HG03159 (cell line): ENCODE results near the gene KLHL24.
"Not testable (repeated sequence)": the region's sequence is repeated elsewhere in the genome, so short reads cannot be mapped to it uniquely, and the experiment has no call there.

Experiments
- ATAC-seq: cut with Tn5 transposase; IDR thresholded peaks from one replicate; pipeline ENCODE4 v1.9.1; 2021; ENCODE audit warnings: mild to moderate bottlenecking, moderate library complexity; ENCODE audit not compliant: unreplicated experiment

Gene KLHL24

GRCh38 chr3:183632725-183633124 lies 2.7 kb upstream of the KLHL24 start:
- ATAC-seq, result not testable (repeated sequence)

DNA sequence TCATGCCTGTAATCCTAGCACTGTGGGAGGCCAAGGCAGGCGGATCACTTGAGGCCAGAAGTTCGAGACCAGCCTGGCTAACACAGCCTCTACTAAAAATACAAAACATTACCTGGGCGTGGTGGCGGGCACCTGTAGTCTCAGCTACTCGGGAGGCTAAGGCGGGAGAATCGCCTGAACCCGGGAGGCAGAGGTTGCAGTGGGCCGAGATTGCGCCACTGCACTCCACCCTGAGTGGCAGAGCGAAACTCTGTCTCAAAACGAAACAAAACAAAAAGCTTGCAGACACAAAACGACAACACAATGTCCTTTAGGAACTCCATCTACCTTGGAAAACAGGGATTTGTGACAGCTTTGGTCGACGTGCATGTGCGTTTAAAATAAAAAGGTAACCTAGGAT lies 716 bp upstream of the KLHL24 start:
- ATAC-seq, result no peak

DNA sequence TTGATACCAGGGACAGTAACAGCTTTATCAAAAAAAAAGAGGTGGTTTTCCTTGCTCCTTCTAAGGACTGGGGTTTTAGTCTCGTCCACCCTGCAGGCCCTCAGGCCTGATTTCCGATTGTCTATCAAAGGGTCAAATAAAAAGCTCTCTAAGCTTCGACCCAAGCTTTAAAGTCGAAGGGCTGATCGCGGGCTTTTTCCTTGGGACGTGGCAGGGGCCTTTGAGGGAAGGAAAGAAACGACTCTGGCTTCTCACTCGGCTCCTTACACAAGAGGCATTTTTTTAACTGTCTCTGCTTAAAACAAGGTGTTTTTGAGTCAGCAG lies 354 bp upstream of the KLHL24 start:
- no peak for ATAC-seq

DNA sequence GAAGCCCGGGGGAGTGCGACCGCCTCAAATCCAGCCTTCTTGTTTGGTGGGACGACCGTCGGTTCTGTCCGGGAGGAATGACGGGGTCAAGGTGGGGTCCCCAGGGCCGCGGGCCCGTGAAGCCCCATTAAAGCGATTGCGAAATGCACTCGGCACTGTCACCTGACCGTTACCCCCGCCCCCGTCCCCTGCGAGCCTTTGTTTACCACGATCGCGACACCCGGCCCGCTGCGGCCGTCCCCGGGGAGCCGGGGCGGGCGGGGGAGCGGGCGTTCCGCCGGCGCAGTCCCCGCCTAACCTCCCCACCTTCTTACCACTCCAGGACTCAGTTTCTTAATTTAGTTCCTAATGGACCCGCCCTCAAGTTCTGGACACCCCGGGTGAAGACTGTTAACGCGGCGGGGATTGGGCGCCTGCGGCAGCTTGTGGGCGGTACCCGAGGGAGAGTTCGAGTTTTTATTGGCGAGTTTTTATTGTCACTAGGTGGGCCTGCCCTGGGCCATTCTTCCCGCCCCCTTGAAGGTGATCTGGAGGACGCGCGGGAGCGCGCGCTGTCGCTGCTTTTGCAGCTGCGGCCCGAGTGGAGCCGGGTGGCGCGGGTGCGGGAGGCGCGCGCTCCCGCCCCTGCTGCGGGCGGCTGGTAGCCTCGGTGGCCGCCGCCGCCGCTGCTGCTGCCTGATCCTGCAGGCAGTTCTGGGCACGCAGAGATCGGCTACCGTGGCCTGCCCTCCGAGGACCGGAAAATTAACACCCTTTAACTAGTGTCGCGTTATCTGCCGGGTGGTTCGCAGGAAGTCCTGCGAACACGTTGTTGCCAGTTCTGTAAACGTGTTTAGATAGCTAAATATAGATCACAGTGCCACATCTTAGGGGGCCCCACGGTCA lies 1.0 kb downstream of the KLHL24 start:
- ATAC-seq, result peak; percentile 80

GRCh38 chr3:183637106-183637486 lies 1.7 kb downstream of the KLHL24 start:
- no peak for ATAC-seq

- ATAC-seq, result not testable (repeated sequence)
Measured at GRCh38 chr3:183637633-183638032, 2.2 kb downstream of the KLHL24 start.

- ATAC-seq, result no peak
Measured at GRCh38 chr3:183638101-183638852, 2.9 kb downstream of the KLHL24 start.

- not testable (repeated sequence) for ATAC-seq
Measured at GRCh38 chr3:183640635-183641034, 5.2 kb downstream of the KLHL24 start.

DNA sequence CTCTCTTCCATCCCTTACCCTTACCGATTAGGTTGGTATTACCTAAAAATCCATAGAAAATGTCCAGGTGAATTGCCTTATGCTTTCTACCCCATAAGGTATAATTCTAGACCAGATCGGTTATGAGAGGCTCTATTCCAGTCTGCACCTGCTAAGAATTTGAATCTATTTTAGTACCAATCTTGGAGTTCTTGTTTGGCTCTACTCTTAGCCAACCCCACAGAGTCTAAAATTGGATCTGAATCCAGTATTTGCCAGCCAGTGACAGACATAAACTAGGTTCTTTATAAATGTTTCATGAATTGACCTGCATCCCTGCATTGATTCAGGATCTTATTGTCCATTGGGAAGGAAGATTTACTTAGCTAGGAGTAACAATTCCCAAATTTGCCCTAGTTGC lies 6.5 kb downstream of the KLHL24 start:
- no peak for ATAC-seq

GRCh38 chr3:183644244-183644643 lies 8.8 kb downstream of the KLHL24 start:
- ATAC-seq, result no peak

DNA sequence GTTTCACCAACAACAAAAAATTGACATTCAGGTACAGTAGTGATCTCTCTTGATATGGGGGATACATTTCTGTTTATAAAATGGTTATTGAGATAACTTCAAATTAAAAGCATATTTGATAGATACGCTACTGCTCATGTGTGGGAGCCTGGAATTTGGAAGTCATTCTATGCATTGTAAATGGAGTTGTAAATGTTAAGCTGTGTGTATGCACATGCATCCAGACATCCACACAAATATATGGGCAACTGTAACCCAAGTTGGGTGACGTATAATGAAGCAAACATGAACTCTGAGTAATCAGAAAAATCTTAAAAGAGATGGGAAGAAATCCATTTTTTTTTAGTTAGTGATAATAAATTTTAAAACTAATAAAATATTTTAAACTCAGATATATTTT lies 9.8 kb downstream of the KLHL24 start:
- no peak for ATAC-seq

- no peak for ATAC-seq
Measured at GRCh38 chr3:183650554-183650953, 15.1 kb downstream of the KLHL24 start.

GRCh38 chr3:183653209-183654064 lies 18.0 kb downstream of the KLHL24 start:
- no peak for ATAC-seq

GRCh38 chr3:183654727-183655126 lies 19.3 kb downstream of the KLHL24 start:
- no peak for ATAC-seq

DNA sequence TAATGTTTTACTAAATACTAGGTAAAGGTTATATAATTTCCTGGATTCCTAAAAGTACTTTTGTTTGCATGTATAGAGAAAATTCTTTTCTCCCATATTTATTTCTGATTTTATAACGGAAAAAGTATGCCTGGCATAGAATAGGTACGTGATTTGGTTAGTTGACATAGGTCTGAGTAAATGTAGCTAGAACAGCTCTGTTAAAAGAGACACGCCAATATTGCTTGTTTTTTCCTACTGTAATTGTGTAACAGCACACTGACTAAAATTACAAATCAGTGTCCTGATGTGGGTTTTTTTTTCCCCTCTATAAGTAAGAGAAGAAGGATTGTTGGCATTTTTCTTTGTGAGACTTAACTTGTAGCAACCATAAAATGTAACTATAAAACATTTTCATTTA lies 26.7 kb downstream of the KLHL24 start:
- ATAC-seq, result no peak

DNA sequence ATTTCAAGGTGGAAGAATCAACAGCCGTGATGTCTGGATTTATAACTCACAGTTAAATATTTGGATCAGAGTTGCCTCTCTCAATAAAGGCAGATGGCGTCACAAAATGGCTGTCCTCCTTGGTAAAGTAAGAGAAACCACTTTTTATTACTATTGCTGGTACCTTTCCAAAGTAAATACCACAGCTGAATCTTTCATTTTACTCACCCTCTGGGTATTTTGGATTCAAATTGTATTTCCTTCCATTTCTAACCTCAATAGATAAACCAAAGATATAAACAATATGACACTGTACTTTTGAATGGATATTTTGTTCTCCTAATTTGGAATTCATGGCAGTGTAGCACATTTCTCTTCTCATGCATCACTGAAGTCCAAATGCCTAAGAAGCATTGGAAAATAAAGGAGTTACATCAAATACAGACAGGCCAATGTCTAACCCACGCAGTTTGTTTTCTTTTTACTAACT lies 29.5 kb downstream of the KLHL24 start:
- ATAC-seq, result no peak

- no peak for ATAC-seq
Measured at GRCh38 chr3:183680061-183680460, 44.6 kb downstream of the KLHL24 start.

GRCh38 chr3:183687705-183688104 lies 52.3 kb downstream of the KLHL24 start:
- no peak for ATAC-seq

- ATAC-seq, result no peak
Measured at GRCh38 chr3:183688874-183689273, 53.5 kb downstream of the KLHL24 start.

DNA sequence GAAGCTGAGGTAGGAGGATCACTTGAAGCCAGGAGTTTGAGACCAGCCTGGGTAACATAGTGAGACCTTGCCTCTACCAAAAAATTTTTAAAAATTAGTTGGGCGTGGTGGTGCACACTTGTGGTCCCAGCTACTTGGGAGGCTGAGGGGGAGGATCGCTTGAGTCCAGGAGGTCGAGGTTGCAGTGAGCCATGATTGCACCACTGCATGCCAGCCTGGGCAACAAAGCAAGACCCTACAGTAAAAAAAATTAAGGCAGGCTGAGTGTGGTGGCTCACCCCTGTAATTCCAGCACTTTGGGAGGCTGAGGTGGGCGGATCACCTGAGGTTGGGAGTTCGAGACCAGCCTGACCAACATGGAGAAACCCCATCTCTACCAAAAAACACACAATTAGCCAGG lies 54.2 kb downstream of the KLHL24 start:
- ATAC-seq, result not testable (repeated sequence)

DNA sequence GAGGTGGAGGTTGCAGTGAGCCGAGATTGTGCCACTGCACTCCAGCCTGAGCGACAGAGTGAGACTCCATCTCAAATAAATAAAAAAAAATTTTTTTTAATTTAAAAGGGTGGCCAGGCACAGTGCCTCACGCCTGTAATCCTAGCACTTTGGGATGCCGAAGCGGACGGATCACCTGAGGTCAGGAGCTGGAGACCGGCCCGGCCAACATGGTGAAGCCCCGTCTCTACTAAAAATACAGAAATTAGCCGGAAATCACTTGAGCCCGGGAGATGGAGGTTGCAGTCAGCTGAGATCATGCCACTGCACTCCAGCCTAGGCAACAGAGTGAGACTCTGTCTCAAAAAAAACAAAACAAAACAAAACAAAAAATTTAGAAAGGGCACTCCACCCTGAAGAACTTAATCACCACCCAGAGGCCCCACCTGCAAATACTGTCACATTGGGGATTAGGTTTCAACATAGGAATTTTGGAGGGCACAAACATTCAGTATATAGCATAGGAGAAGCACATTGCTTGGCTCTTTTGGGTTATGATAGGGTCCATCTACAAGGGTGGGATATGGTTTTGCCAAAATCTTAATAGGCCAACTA lies 55.1 kb downstream of the KLHL24 start:
- ATAC-seq, result no peak
